ENCODE results near the gene FAM114A1.
"Not testable (repeated sequence)": the region's sequence is repeated elsewhere in the genome, so short reads cannot be mapped to it uniquely, and the experiment has no call there.

The FAM114A1 gene

DNA sequence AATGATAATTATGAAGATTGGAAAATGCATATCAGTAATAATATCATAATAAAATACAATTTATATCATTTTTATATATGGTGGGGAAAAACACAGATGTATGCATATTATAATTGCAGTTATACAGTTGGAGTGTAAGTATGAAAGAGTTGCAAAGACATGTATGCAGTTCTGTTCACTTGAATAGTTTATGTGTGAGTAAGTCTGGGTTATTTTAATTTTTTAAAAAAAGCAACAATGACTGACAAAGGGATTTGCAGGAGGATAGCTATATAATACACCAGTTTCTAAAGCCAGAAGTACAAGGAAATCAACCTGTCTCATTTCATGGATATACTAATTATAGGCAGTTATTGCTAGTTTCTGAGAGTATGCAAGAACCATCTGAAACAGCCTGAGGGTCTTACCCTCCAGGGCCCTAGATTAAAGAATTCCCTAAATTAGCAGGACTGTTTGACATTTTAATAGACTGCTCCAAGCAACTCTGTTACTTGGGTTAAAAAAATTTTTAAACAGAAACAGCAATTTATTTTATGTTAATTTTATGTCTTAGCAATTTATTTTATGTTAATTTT lies 40.2 kb downstream of the FAM114A1 start:
- Histone ChIP-seq H3K27me3 (ENCODE audit: control insufficient read depth, insufficient read depth, low read length) (no peaks in the 10 kb centered on the region), H3K9me3 (ENCODE audit: control insufficient read depth, low read depth, low read length) (no peaks in the 10 kb centered on the region), H3K36me3 (ENCODE audit: control insufficient read depth, low read depth, low read length) (no peaks in the 10 kb centered on the region), H3K9ac (ENCODE audit: low read length) (no peak overlapping the region), H3K4me1 (ENCODE audit: control insufficient read depth, low read depth, low read length) (no peaks in the 10 kb centered on the region), H3K27ac (ENCODE audit: low read length) (no peak overlapping the region), H3K4me3 (ENCODE audit: low read length) (no peak overlapping the region)

DNA sequence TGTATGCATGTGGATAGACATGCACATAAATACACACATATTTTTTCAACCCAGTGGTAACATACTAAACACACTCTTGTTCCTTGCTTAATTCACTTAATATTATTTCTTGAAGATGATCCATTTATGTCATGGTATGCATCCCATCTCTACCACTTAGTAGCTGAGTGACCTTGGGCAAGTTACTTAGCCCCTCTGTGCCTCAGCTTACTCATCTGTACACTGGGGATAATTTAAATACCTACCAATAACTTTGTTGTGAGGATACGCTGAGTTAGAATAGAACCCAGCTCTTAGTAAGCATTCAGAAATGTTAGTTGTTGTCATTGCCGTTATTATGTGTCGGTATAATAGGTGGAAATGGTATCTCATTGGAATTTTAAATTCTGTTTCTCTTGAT lies 41.4 kb downstream of the FAM114A1 start:
- Histone ChIP-seq H3K9me3 (ENCODE audit: control insufficient read depth, low read depth, low read length) (no peaks in the 10 kb centered on the region), H3K4me3 (ENCODE audit: low read length) (no peak overlapping the region), H3K36me3 (ENCODE audit: control insufficient read depth, low read depth, low read length) (no peaks in the 10 kb centered on the region), H3K9ac (ENCODE audit: low read length) (no peak overlapping the region), H3K27me3 (ENCODE audit: control insufficient read depth, insufficient read depth, low read length) (no peaks in the 10 kb centered on the region), H3K4me1 (ENCODE audit: control insufficient read depth, low read depth, low read length) (no peaks in the 10 kb centered on the region), H3K27ac (ENCODE audit: low read length) (no peak overlapping the region)

DNA sequence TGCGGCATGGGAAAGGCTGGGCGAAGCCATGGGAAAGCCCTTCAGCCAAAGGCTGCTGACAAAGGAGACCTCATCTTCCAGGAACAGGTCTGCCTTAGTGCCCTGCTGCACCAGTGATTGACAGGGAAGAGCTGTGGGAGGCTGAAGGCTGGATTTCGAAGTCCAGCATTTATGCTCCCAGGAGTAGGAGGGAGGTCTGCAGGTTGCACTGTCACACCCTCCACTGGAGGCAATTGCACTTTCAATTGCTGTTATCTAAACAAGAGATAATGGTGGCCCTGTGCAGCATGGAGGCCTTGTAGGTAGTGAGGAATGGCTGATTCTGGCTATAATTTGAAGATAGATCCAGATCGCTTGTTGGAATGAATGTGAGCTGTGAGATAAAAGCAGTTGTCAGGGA lies 43.7 kb downstream of the FAM114A1 start:
- Histone ChIP-seq H3K27ac (ENCODE audit: low read length) (no peak overlapping the region), H3K9ac (ENCODE audit: low read length) (no peak overlapping the region), H3K4me1 (ENCODE audit: control insufficient read depth, low read depth, low read length) (no peaks in the 10 kb centered on the region), H3K9me3 (ENCODE audit: control insufficient read depth, low read depth, low read length) (no peaks in the 10 kb centered on the region), H3K36me3 (ENCODE audit: control insufficient read depth, low read depth, low read length) (no peaks in the 10 kb centered on the region), H3K4me3 (ENCODE audit: low read length) (no peak overlapping the region), H3K27me3 (ENCODE audit: control insufficient read depth, insufficient read depth, low read length) (no peaks in the 10 kb centered on the region)

DNA sequence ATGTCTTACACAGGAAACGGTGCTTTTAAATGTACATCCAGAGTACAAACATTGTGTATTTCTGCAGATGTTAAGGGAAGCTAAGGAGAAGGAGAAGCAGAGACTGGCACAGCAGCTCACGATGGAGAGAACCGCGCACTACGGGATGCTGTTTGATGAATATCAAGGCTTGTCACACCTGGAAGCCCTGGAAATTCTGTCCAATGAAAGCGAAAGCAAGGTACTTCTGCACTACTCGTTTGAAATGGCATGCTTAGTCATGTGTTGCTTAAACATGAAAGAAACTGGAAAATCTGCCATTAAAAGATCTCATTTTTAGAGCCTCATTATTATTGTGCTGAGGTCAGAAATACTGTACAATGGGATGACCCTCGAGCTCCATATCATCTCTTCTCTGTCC lies 47.2 kb downstream of the FAM114A1 start:
- H3K9me3 ChIP-seq (ENCODE audit: control insufficient read depth, low read depth, low read length), result no peaks in the 10 kb centered on the region
- H3K36me3 ChIP-seq (ENCODE audit: control insufficient read depth, low read depth, low read length), result no peaks in the 10 kb centered on the region
- no peaks in the 10 kb centered on the region for H3K4me1 ChIP-seq (ENCODE audit: control insufficient read depth, low read depth, low read length)
- no peak overlapping the region for H3K27ac ChIP-seq (ENCODE audit: low read length)
- no peak overlapping the region for H3K4me3 ChIP-seq (ENCODE audit: low read length)
- no peak overlapping the region for H3K9ac ChIP-seq (ENCODE audit: low read length)
- H3K27me3 ChIP-seq (ENCODE audit: control insufficient read depth, insufficient read depth, low read length), result no peaks in the 10 kb centered on the region

DNA sequence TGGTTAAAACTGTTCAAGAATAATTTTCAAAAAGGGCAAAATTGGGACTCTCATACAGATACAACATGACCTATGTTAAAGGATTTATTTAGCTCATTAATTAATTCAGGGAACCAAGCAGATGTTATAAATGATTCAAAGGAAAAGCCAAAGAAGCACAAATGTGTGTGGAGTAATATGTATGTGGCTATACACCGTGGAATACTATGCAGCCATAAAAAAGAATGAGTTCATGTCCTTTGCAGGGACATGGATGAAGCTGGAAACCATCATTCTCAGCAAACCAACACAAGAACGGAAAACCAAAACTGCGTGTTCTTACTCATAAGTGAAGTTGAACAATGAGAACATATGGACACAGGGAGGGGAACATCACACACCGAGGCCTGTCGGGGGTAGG lies 48.7 kb downstream of the FAM114A1 start:
- H3K4me3 ChIP-seq (ENCODE audit: low read length); H3K4me1 ChIP-seq (ENCODE audit: control insufficient read depth, low read depth, low read length); H3K36me3 ChIP-seq (ENCODE audit: control insufficient read depth, low read depth, low read length); H3K27ac ChIP-seq (ENCODE audit: low read length); H3K9ac ChIP-seq (ENCODE audit: low read length); H3K27me3 ChIP-seq (ENCODE audit: control insufficient read depth, insufficient read depth, low read length); H3K9me3 ChIP-seq (ENCODE audit: control insufficient read depth, low read depth, low read length): not testable (repeated sequence)

DNA sequence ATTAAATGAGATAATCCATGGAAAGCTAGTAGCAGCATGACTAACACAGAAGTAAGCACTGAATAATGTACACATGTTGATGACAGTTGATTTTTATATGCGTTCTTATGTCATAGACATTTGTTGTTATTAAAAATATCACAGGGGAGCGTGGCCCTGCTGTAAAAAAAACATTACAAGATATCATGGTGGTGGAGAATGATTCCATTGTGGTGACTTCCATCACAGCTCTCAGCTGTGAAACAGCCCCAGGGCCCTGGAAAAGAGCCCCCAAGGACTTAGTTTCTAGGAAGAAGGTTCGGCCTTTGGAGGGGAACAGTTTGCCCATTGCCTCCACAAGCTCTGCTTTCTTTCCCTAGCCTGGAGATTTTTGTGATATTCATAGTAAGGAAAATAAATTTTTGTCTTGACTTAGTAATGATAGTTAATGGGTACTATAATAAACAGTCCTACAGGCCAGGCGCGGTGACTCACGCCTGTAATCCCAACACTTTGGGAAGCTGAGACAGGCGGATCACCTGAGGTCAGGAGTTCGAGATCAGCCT lies 49.9 kb downstream of the FAM114A1 start:
- Histone ChIP-seq H3K27ac (ENCODE audit: low read length) (no peak overlapping the region), H3K9me3 (ENCODE audit: control insufficient read depth, low read depth, low read length) (no peaks in the 10 kb centered on the region), H3K36me3 (ENCODE audit: control insufficient read depth, low read depth, low read length) (no peaks in the 10 kb centered on the region), H3K4me3 (ENCODE audit: low read length) (no peak overlapping the region), H3K4me1 (ENCODE audit: control insufficient read depth, low read depth, low read length) (no peaks in the 10 kb centered on the region), H3K27me3 (ENCODE audit: control insufficient read depth, insufficient read depth, low read length) (no peaks in the 10 kb centered on the region), H3K9ac (ENCODE audit: low read length) (no peak overlapping the region)

DNA sequence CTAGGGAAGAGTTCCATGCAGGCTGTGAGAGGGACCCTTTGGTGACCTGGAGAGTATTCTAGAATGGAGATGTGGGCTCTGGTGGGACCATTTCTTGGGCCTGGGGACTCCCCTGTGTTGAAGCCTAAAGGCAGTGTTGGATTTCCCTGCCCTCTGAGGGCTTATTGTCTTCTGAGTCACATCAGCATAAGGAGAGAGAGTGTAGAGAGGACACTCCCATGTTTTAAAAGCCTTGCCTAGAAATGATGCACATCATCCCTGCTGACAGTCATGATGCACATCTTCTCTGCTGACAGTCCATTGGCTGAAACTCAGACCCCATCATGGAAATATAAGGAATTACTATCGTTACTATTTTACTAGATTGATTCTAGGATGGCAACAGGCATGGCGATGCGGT lies 51.9 kb downstream of the FAM114A1 start:
- Histone ChIP-seq H3K36me3 (ENCODE audit: control insufficient read depth, low read depth, low read length) (no peaks in the 10 kb centered on the region), H3K9me3 (ENCODE audit: control insufficient read depth, low read depth, low read length) (no peaks in the 10 kb centered on the region), H3K27ac (ENCODE audit: low read length) (no peak overlapping the region)

DNA sequence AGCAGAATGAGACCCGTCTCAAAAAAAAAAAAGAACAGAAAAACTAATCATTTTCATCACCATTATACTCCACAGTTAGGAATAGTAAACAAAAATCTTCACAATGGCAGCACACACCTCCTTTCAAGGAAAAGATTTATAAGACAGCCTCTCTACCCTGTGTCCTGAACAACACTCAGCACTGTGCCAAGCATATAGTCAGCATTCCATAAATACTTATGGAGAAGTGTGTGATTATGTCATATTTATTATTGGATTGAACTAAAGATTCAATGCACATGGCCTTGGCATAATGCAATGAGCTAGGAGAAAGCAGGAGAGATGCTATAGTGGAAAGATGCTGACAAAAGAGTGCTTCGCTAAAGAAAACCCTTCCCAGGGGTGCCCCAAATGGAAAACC lies 52.6 kb downstream of the FAM114A1 start:
- Histone ChIP-seq H3K27ac (ENCODE audit: low read length) (no peak overlapping the region), H3K9me3 (ENCODE audit: control insufficient read depth, low read depth, low read length) (no peaks in the 10 kb centered on the region), H3K36me3 (ENCODE audit: control insufficient read depth, low read depth, low read length) (no peaks in the 10 kb centered on the region), H3K27me3 (ENCODE audit: control insufficient read depth, insufficient read depth, low read length) (no peaks in the 10 kb centered on the region), H3K9ac (ENCODE audit: low read length) (no peak overlapping the region), H3K4me1 (ENCODE audit: control insufficient read depth, low read depth, low read length) (no peaks in the 10 kb centered on the region), H3K4me3 (ENCODE audit: low read length) (no peak overlapping the region)

More for the DNA sequence above, 51.9 kb downstream of the FAM114A1 start:
- Histone ChIP-seq H3K4me3 (ENCODE audit: low read length) (no peak overlapping the region), H3K4me1 (ENCODE audit: control insufficient read depth, low read depth, low read length) (no peaks in the 10 kb centered on the region), H3K9ac (ENCODE audit: low read length) (no peak overlapping the region), H3K27me3 (ENCODE audit: control insufficient read depth, insufficient read depth, low read length) (no peaks in the 10 kb centered on the region)

DNA sequence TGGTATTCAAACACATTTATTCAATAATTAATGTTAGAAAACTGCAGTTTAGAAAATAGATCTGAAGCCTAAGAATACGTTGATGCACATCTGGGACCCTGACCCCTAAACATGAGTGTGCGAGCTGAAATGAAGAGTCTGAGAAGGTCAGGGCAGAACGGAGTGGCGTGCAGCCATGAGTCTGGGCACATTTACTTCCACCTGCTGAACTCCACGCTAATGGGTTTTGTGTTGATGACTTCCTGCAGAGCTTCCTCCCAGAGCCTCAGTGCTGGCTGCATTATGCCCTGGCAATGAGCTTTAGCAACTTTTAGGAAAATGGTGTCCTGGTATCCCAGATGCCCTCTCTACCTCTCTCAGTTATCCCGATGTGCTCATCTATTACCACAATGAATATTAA lies 53.1 kb downstream of the FAM114A1 start:
- Histone ChIP-seq H3K36me3 (ENCODE audit: control insufficient read depth, low read depth, low read length) (no peaks in the 10 kb centered on the region), H3K9me3 (ENCODE audit: control insufficient read depth, low read depth, low read length) (no peaks in the 10 kb centered on the region), H3K4me1 (ENCODE audit: control insufficient read depth, low read depth, low read length) (no peaks in the 10 kb centered on the region), H3K27me3 (ENCODE audit: control insufficient read depth, insufficient read depth, low read length) (no peaks in the 10 kb centered on the region), H3K9ac (ENCODE audit: low read length) (no peak overlapping the region), H3K4me3 (ENCODE audit: low read length) (no peak overlapping the region), H3K27ac (ENCODE audit: low read length) (no peak overlapping the region)

DNA sequence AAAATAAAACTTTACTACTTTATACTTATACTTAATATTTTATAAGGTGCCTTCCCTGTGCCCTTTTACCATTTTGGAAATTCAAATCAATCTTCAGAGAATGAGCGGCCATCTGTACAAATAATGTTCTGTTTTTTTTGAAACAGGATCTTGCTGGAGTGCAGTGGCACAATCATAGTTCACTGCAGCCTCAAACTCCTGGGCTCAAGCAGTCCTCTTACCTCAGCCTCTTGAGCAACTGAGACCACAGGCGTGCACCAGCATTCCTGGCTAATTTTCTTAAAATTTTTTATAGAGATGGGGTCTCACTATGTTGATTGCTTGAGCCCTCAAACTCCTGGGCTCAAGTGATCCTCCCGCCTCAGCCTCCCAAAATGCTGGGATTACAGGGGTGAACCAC lies 53.5 kb downstream of the FAM114A1 start:
- H3K9me3 ChIP-seq (ENCODE audit: control insufficient read depth, low read depth, low read length), result no peaks in the 10 kb centered on the region
- H3K36me3 ChIP-seq (ENCODE audit: control insufficient read depth, low read depth, low read length), result no peaks in the 10 kb centered on the region
- no peaks in the 10 kb centered on the region for H3K27me3 ChIP-seq (ENCODE audit: control insufficient read depth, insufficient read depth, low read length)
- no peak overlapping the region for H3K9ac ChIP-seq (ENCODE audit: low read length)
- H3K27ac ChIP-seq (ENCODE audit: low read length), result no peak overlapping the region
- H3K4me3 ChIP-seq (ENCODE audit: low read length), result no peak overlapping the region
- no peaks in the 10 kb centered on the region for H3K4me1 ChIP-seq (ENCODE audit: control insufficient read depth, low read depth, low read length)

DNA sequence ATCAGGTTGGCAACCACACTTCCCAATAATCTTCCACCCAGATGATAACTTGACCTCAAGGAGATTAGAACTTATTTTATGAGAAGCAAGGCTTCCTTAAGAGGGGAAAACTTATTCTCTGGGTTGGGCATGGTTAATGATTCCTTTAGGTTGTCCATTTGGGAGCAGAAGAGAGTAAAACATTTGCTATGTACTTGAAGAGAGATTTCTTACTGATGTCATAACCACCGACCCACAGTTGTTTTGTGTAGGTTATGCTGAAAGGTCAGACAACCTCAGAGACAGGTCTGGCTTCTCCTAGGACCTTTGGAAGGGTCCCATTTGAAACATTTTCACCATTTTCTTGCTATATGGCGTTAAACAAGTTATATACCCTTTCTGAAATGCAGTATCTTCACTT lies 56.1 kb downstream of the FAM114A1 start:
- Histone ChIP-seq H3K9me3 (ENCODE audit: control insufficient read depth, low read depth, low read length) (no peaks in the 10 kb centered on the region), H3K4me1 (ENCODE audit: control insufficient read depth, low read depth, low read length) (no peaks in the 10 kb centered on the region), H3K27me3 (ENCODE audit: control insufficient read depth, insufficient read depth, low read length) (no peaks in the 10 kb centered on the region), H3K4me3 (ENCODE audit: low read length) (no peak overlapping the region), H3K9ac (ENCODE audit: low read length) (no peak overlapping the region), H3K36me3 (ENCODE audit: control insufficient read depth, low read depth, low read length) (no peaks in the 10 kb centered on the region), H3K27ac (ENCODE audit: low read length) (no peak overlapping the region)

DNA sequence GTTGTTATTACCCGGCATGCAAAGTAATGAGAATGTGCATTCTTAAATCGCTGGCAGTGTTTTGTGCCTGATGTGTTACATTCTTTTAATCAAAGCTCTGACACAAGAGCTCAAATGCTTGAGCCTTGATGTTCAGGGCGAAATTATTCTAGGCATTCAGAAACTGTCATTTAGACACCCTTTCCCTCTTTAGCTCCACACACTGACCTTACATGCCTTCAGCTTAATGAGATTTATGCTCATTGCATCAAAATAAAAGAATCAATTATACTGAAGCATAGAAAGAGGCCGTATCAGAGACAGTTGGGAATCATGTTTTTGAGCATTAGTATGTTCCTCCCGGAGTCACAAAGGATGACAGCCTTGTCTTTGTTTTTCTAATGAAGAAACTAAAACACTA lies 56.7 kb downstream of the FAM114A1 start:
- no peaks in the 10 kb centered on the region for H3K4me1 ChIP-seq (ENCODE audit: control insufficient read depth, low read depth, low read length)
- H3K4me3 ChIP-seq (ENCODE audit: low read length), result no peak overlapping the region
- H3K27ac ChIP-seq (ENCODE audit: low read length), result no peak overlapping the region
- H3K9me3 ChIP-seq (ENCODE audit: control insufficient read depth, low read depth, low read length), result no peaks in the 10 kb centered on the region
- H3K9ac ChIP-seq (ENCODE audit: low read length), result no peak overlapping the region
- H3K36me3 ChIP-seq (ENCODE audit: control insufficient read depth, low read depth, low read length), result no peaks in the 10 kb centered on the region
- no peaks in the 10 kb centered on the region for H3K27me3 ChIP-seq (ENCODE audit: control insufficient read depth, insufficient read depth, low read length)
